Activated gamma-delta T cell treated with anti-CD3 and anti-CD28 coated beads, Interleukin-2, amount 50 U/mL, for 16 hours (primary cell): Measurements from ENCODE around the gene FCHO2.

Source experiments
- DNase-seq: peaks from one replicate; pipeline ENCODE4 v3.0.0-alpha.2; 2020; ENCODE audit warnings: low read depth

The FCHO2 gene

GRCh38 chr5:73137563-73138530, 182.0 kb downstream of the FCHO2 start:
- no peak for DNase-seq

GRCh38 chr5:73139485-73139884, 183.6 kb downstream of the FCHO2 start:
- DNase-seq: no peak
